GM12878 (cell line): ENCODE measurements around the gene GBA2. TPM values are rescaled to one million over a fixed set of nuclear protein-coding genes. Genes with fewer than 3 reads are reported as not detected.

Experiments
- BRCA1 ChIP-seq: IDR thresholded peaks from 2 replicates; pipeline ENCODE4 v1.6.1; 2011; ENCODE audit warnings: low read depth, low read length, improper control_type of control experiment
- CREM ChIP-seq: IDR thresholded peaks from 2 replicates; pipeline ENCODE4 v1.6.1; 2014; ENCODE audit warnings: antibody characterized with exemption, low read depth
- GATAD2B ChIP-seq: fragments of 450-650 bp; conservative IDR thresholded peaks from 2 replicates; pipeline ENCODE4 v1.6.1; 2017; ENCODE audit warnings: low read depth, mild to moderate bottlenecking, moderate library complexity
- KLF5 ChIP-seq: fragments of 450-650 bp; IDR thresholded peaks from 2 replicates; pipeline ENCODE4 v1.6.1; 2014; ENCODE audit warnings: mild to moderate bottlenecking; ENCODE audit not compliant: partially characterized antibody
- RAD51 ChIP-seq: fragments of 450-650 bp; IDR thresholded peaks from 2 replicates; pipeline ENCODE4 v1.6.1; 2016; ENCODE audit warnings: moderate library complexity, mild to moderate bottlenecking, inconsistent platforms
- ZSCAN29 ChIP-seq: fragments of 450-650 bp; IDR thresholded peaks from 2 replicates; pipeline ENCODE4 v1.6.1; 2017; ENCODE audit warnings: mild to moderate bottlenecking, moderate library complexity
- polyA plus RNA-seq, 11 experiments: library from polyadenylated mRNA; depleted of rRNA in 4 of 11; unstranded in 6 of 11; stranded (reverse) in 5 of 11; fragments of >200 nt; fragmentation: Nextera tagmentation in 4 of 11; fragmentation: Illumina TruSeq in 1 of 11; extraction: Ambion mirVana in 4 of 11; extraction: Trizol in 1 of 11; gene quantifications; 1 replicate in 1 of 11; 2 replicates in 10 of 11; pipeline versions ENCODE4 v1.2.1 to v1.2.3, GENCODE V29; 2011 to 2016; ENCODE audit warnings: inconsistent platforms in 2 of 11, missing spikeins in 2 of 11, low read depth in 1 of 11
- total RNA-seq, 4 experiments: library from RNA; depleted of rRNA in 3 of 4; stranded (reverse); fragments of >200 nt in 3 of 4; fragmentation: Illumina TruSeq in 1 of 4; extraction: Trizol in 1 of 4; gene quantifications; 2 replicates each; pipeline versions ENCODE4 v1.2.1 to v1.2.3, GENCODE V29; 2013 to 2021
- TF ChIP-seq, protein P1 (sequence below): fragments of 450-650 bp; formaldehyde crosslinking; IDR thresholded peaks from 2 replicates; pipeline ENCODE4 v1.4.0; 2020; ENCODE audit warnings: mild to moderate bottlenecking, moderate library complexity
- TF ChIP-seq, protein P2 (sequence below): fragments of 450-650 bp; IDR thresholded peaks from 2 replicates; pipeline ENCODE4 v1.6.1; 2017; ENCODE audit warnings: mild to moderate bottlenecking, low read depth, inconsistent platforms; ENCODE audit not compliant: poor library complexity, severe bottlenecking
- TF ChIP-seq, protein P3 (sequence below), 3 experiments: IDR thresholded peaks in 2 of 3; conservative IDR thresholded peaks in 1 of 3; 2 replicates each; pipeline ENCODE4 v1.5.1; 2011; ENCODE audit warnings: low read depth in 3 of 3, low read length in 3 of 3, mild to moderate bottlenecking in 3 of 3, control low read depth in 2 of 3, moderate library complexity in 2 of 3, inconsistent platforms in 1 of 3, mixed read lengths in 1 of 3; ENCODE audit not compliant: control insufficient read depth in 2 of 3, insufficient read depth in 1 of 3; ENCODE audit errors: extremely low read depth in 1 of 3

Gene GBA2
- total and polyA plus RNA-seq, 10 of the 15 experiments (the other 5 are each of a cell fraction or from before 2014, with no cell fraction given): 15.3 to 45.1 (median 29.1) TPM

DNA sequence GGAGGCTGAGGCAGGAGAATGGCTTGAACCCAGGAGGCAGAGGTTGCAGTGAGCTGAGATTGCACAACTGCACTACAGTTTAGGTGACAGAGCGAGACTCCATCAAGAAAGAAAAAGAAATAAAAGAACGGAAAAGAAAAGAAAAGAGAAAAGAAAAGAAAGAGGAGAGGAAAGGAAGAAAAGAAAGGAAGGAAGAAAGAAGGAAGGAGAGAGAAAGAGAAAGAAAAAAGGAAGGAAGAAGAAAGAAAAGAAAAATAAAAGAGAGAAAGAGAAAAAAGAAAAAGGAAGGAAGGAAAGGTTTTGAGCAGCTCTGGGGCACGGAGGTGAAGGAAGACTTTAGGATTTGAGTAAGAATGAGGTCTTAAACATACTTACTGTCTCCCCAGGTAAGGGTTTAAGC, 35.5 kb downstream of the GBA2 start (continued):
- TF ChIP-seq, protein P1, sequence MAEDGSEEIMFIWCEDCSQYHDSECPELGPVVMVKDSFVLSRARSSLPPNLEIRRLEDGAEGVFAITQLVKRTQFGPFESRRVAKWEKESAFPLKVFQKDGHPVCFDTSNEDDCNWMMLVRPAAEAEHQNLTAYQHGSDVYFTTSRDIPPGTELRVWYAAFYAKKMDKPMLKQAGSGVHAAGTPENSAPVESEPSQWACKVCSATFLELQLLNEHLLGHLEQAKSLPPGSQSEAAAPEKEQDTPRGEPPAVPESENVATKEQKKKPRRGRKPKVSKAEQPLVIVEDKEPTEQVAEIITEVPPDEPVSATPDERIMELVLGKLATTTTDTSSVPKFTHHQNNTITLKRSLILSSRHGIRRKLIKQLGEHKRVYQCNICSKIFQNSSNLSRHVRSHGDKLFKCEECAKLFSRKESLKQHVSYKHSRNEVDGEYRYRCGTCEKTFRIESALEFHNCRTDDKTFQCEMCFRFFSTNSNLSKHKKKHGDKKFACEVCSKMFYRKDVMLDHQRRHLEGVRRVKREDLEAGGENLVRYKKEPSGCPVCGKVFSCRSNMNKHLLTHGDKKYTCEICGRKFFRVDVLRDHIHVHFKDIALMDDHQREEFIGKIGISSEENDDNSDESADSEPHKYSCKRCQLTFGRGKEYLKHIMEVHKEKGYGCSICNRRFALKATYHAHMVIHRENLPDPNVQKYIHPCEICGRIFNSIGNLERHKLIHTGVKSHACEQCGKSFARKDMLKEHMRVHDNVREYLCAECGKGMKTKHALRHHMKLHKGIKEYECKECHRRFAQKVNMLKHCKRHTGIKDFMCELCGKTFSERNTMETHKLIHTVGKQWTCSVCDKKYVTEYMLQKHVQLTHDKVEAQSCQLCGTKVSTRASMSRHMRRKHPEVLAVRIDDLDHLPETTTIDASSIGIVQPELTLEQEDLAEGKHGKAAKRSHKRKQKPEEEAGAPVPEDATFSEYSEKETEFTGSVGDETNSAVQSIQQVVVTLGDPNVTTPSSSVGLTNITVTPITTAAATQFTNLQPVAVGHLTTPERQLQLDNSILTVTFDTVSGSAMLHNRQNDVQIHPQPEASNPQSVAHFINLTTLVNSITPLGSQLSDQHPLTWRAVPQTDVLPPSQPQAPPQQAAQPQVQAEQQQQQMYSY (CRISPR knock-in tag): no peak
- TF ChIP-seq, protein P2, sequence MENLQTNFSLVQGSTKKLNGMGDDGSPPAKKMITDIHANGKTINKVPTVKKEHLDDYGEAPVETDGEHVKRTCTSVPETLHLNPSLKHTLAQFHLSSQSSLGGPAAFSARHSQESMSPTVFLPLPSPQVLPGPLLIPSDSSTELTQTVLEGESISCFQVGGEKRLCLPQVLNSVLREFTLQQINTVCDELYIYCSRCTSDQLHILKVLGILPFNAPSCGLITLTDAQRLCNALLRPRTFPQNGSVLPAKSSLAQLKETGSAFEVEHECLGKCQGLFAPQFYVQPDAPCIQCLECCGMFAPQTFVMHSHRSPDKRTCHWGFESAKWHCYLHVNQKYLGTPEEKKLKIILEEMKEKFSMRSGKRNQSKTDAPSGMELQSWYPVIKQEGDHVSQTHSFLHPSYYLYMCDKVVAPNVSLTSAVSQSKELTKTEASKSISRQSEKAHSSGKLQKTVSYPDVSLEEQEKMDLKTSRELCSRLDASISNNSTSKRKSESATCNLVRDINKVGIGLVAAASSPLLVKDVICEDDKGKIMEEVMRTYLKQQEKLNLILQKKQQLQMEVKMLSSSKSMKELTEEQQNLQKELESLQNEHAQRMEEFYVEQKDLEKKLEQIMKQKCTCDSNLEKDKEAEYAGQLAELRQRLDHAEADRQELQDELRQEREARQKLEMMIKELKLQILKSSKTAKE: no peak
- TF ChIP-seq, protein P3, sequence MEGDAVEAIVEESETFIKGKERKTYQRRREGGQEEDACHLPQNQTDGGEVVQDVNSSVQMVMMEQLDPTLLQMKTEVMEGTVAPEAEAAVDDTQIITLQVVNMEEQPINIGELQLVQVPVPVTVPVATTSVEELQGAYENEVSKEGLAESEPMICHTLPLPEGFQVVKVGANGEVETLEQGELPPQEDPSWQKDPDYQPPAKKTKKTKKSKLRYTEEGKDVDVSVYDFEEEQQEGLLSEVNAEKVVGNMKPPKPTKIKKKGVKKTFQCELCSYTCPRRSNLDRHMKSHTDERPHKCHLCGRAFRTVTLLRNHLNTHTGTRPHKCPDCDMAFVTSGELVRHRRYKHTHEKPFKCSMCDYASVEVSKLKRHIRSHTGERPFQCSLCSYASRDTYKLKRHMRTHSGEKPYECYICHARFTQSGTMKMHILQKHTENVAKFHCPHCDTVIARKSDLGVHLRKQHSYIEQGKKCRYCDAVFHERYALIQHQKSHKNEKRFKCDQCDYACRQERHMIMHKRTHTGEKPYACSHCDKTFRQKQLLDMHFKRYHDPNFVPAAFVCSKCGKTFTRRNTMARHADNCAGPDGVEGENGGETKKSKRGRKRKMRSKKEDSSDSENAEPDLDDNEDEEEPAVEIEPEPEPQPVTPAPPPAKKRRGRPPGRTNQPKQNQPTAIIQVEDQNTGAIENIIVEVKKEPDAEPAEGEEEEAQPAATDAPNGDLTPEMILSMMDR (IDR thresholded peaks at IDR 0.05 in 2 of 3, conservative IDR thresholded peaks at IDR 0.05 in 1 of 3; ENCODE audit: control insufficient read depth in 2 of 3, extremely low read depth in 1 of 3, insufficient read depth in 1 of 3, low read depth in 3 of 3, low read length in 3 of 3): no peak
- TF ChIP-seq ZSCAN29 (no peak), BRCA1 (no peak), RAD51 (no peak), GATAD2B (no peak), CREM (no peak), KLF5 (no peak)
